Mesenchymal stem cell (in vitro differentiated cells and primary cell): ENCODE measurements around the gene TTC13.
"Not testable (repeated sequence)": the region's sequence is repeated elsewhere in the genome, so short reads cannot be mapped to it uniquely, and the experiment has no call there.

Experiments used
- DNase-seq: peaks from one replicate; pipeline ENCODE4 v3.0.0-alpha.2; 2013
- H2AFZ ChIP-seq: one replicate; pipeline ENCODE4 v1.6.1; 2013; ENCODE audit warnings: low read depth, mild to moderate bottlenecking, control low read depth, inconsistent platforms, low read length, moderate library complexity
- H2AK5ac ChIP-seq: 2 replicates; pipeline ENCODE4 v1.6.1; 2013; ENCODE audit warnings: low read length, moderate library complexity, mild to moderate bottlenecking, inconsistent platforms; ENCODE audit not compliant: severe bottlenecking
- H2BK120ac ChIP-seq: one replicate; pipeline ENCODE4 v1.6.1; 2013; ENCODE audit warnings: low read depth, mild to moderate bottlenecking, inconsistent platforms, low read length, moderate library complexity
- H2BK12ac ChIP-seq, 2 experiments: one replicate each; pipeline ENCODE4 v1.6.1; 2013; ENCODE audit warnings: inconsistent platforms in 2 of 2, low read length in 2 of 2, mild to moderate bottlenecking in 2 of 2, moderate library complexity in 2 of 2, control low read depth in 1 of 2
- H2BK15ac ChIP-seq: one replicate; pipeline ENCODE4 v1.6.1; 2013; ENCODE audit warnings: mild to moderate bottlenecking, low read depth, inconsistent platforms; ENCODE audit not compliant: poor library complexity, severe bottlenecking
- H2BK5ac ChIP-seq: 2 replicates; pipeline ENCODE4 v1.6.1; 2013; ENCODE audit warnings: low read depth, mild to moderate bottlenecking, low read length, control low read depth, inconsistent platforms; ENCODE audit not compliant: poor library complexity, severe bottlenecking
- H3K14ac ChIP-seq, 2 experiments: one replicate each; pipeline ENCODE4 v1.6.1; 2013; ENCODE audit warnings: inconsistent platforms in 2 of 2, low read length in 2 of 2, control low read depth in 1 of 2, mild to moderate bottlenecking in 1 of 2, moderate library complexity in 1 of 2
- H3K18ac ChIP-seq, 2 experiments: one replicate each; pipeline ENCODE4 v1.6.1; 2013; ENCODE audit warnings: inconsistent platforms in 2 of 2, low read length in 2 of 2, control low read depth in 1 of 2, low read depth in 1 of 2, mild to moderate bottlenecking in 1 of 2
- H3K23ac ChIP-seq, 2 experiments: one replicate each; pipeline ENCODE4 v1.6.1; 2013; ENCODE audit warnings: inconsistent platforms in 2 of 2, low read length in 2 of 2, mild to moderate bottlenecking in 2 of 2, moderate library complexity in 2 of 2, control low read depth in 1 of 2
- H3K27ac ChIP-seq: 2 replicates; pipeline ENCODE4 v1.5.1; 2013; ENCODE audit warnings: mild to moderate bottlenecking, moderate library complexity, low read length, control low read depth, inconsistent platforms; ENCODE audit not compliant: poor library complexity, severe bottlenecking
- H3K27me3 ChIP-seq, 2 experiments: 2 replicates each; pipeline versions ENCODE4 v1.6.1 to v1.7.0; 2013; ENCODE audit warnings: low read length in 2 of 2, mild to moderate bottlenecking in 2 of 2, moderate library complexity in 2 of 2, control low read depth in 1 of 2, inconsistent platforms in 1 of 2; ENCODE audit not compliant: control insufficient read depth in 1 of 2, insufficient read depth in 1 of 2
- H3K36me3 ChIP-seq, 2 experiments: 2 replicates each; pipeline versions ENCODE4 v1.6.1 to v1.7.0; 2013; ENCODE audit warnings: low read length in 2 of 2, control low read depth in 1 of 2, inconsistent platforms in 1 of 2, low read depth in 1 of 2, mild to moderate bottlenecking in 1 of 2; ENCODE audit not compliant: insufficient read depth in 2 of 2, control insufficient read depth in 1 of 2
- H3K4ac ChIP-seq, 2 experiments: one replicate each; pipeline ENCODE4 v1.6.1; 2013; ENCODE audit warnings: inconsistent platforms in 2 of 2, low read length in 2 of 2, mild to moderate bottlenecking in 2 of 2, moderate library complexity in 2 of 2, control low read depth in 1 of 2, low read depth in 1 of 2
- H3K4me1 ChIP-seq: 2 replicates; pipeline ENCODE4 v1.6.1; 2013; ENCODE audit warnings: low read depth, low read length, control low read depth; ENCODE audit not compliant: control insufficient read depth, insufficient read depth
- H3K4me2 ChIP-seq: 2 replicates; pipeline ENCODE4 v1.6.1; 2013; ENCODE audit warnings: low read length, mild to moderate bottlenecking, inconsistent platforms; ENCODE audit not compliant: poor library complexity, severe bottlenecking
- H3K4me3 ChIP-seq, 2 experiments: 2 replicates each; pipeline versions ENCODE4 v1.5.1 to v1.7.0; 2013; ENCODE audit warnings: low read length in 2 of 2, mild to moderate bottlenecking in 2 of 2, control low read depth in 1 of 2, low read depth in 1 of 2; ENCODE audit not compliant: insufficient read depth in 1 of 2
- H3K79me1 ChIP-seq: replicated peaks from 2 replicates; pipeline ENCODE4 v1.6.1; 2013; ENCODE audit warnings: mild to moderate bottlenecking, control low read depth, low read length, inconsistent platforms; ENCODE audit not compliant: poor library complexity, severe bottlenecking
- H3K9ac ChIP-seq: 2 replicates; pipeline ENCODE4 v1.7.0; 2013; ENCODE audit warnings: mild to moderate bottlenecking, low read length, moderate library complexity
- H3K9me3 ChIP-seq: 2 replicates; pipeline ENCODE4 v1.7.0; 2013; ENCODE audit warnings: mild to moderate bottlenecking, low read length; ENCODE audit not compliant: control insufficient read depth
- H4K8ac ChIP-seq: one replicate; pipeline ENCODE4 v1.6.1; 2013; ENCODE audit warnings: inconsistent platforms, mild to moderate bottlenecking, low read length, moderate library complexity
- H4K91ac ChIP-seq: one replicate; pipeline ENCODE4 v1.6.1; 2013; ENCODE audit warnings: mild to moderate bottlenecking, low read length, inconsistent platforms
- WGBS: methylation state at CpG from one replicate; pipeline ENCODE4 v1.1.7; 2013; ENCODE audit warnings: mixed read lengths; 5-methylcytosine and 5-hydroxymethylcytosine counted together

TTC13 gene

GRCh38 chr1:231007535-231007934 is 28.9 kb upstream of the TTC13 start:
- not testable (repeated sequence) for H4K91ac ChIP-seq, H3K18ac ChIP-seq, H3K4me2 ChIP-seq, H3K4ac ChIP-seq, H3K27me3 ChIP-seq, H2AFZ ChIP-seq, H2BK120ac ChIP-seq, H2BK15ac ChIP-seq, H2AK5ac ChIP-seq, H3K14ac ChIP-seq, H3K4me1 ChIP-seq, H3K23ac ChIP-seq, H2BK12ac ChIP-seq, H3K27ac ChIP-seq, DNase-seq, H3K36me3 ChIP-seq, H4K8ac ChIP-seq, H3K79me1 ChIP-seq, H3K9ac ChIP-seq, H3K4me3 ChIP-seq, H2BK5ac ChIP-seq
- 25% methylated on average over 1 of the region's 1 CpG for WGBS
- peaks cover 35% of the 10 kb centered on the region for H3K9me3 ChIP-seq

- no peak overlapping the region for H2BK120ac ChIP-seq
- no peak overlapping the region for H2AK5ac ChIP-seq
- no peak overlapping the region for H3K9ac ChIP-seq
- H3K9me3 ChIP-seq: peaks cover 36% of the 10 kb centered on the region
- no peak overlapping the region for H3K23ac ChIP-seq
- H3K36me3 ChIP-seq: peaks cover 45 to 63% of the 10 kb centered on the region in 2 experiments
- H2AFZ ChIP-seq: no peak overlapping the region
- H4K91ac ChIP-seq: no peak overlapping the region
- no peak overlapping the region for H4K8ac ChIP-seq
- H3K4me3 ChIP-seq: no peak overlapping the region
- DNase-seq: no peak
- no peaks in the 10 kb centered on the region for H3K79me1 ChIP-seq
- no peaks in the 10 kb centered on the region for H3K4me1 ChIP-seq
- H3K4me2 ChIP-seq: no peak overlapping the region
- H3K4ac ChIP-seq: no peak overlapping the region
- H2BK12ac ChIP-seq: no peak overlapping the region
- no peak overlapping the region for H3K14ac ChIP-seq
- no peak overlapping the region for H3K27ac ChIP-seq
- H3K18ac ChIP-seq: no peak overlapping the region
- no peak overlapping the region for H2BK5ac ChIP-seq
- H2BK15ac ChIP-seq: no peak overlapping the region
- H3K27me3 ChIP-seq: no peaks in the 10 kb centered on the region
Observed at GRCh38 chr1:231001892-231002291, 23.2 kb upstream of the TTC13 start.

GRCh38 chr1:231000639-231001038 is 22.0 kb upstream of the TTC13 start:
- H3K18ac ChIP-seq: no peak overlapping the region
- H3K4ac ChIP-seq: no peak overlapping the region
- H3K14ac ChIP-seq: no peak overlapping the region
- H4K91ac ChIP-seq: no peak overlapping the region
- H3K36me3 ChIP-seq: peaks cover 48 to 76% of the 10 kb centered on the region in 2 experiments
- H2BK5ac ChIP-seq: no peak overlapping the region
- H2BK12ac ChIP-seq: no peak overlapping the region
- no peaks in the 10 kb centered on the region for H3K27me3 ChIP-seq
- no peak overlapping the region for H3K4me2 ChIP-seq
- H2AK5ac ChIP-seq: no peak overlapping the region
- DNase-seq: no peak
- H3K4me1 ChIP-seq: no peaks in the 10 kb centered on the region
- 97% methylated on average over 1 of the region's 1 CpG for WGBS
- peaks cover 2% of the 10 kb centered on the region for H3K79me1 ChIP-seq
- no peak overlapping the region for H4K8ac ChIP-seq
- H2AFZ ChIP-seq: no peak overlapping the region
- no peak overlapping the region for H2BK15ac ChIP-seq
- no peak overlapping the region for H3K23ac ChIP-seq
- H3K27ac ChIP-seq: no peak overlapping the region
- H2BK120ac ChIP-seq: no peak overlapping the region
- no peak overlapping the region for H3K9ac ChIP-seq
- peaks cover 35% of the 10 kb centered on the region for H3K9me3 ChIP-seq
- no peak overlapping the region for H3K4me3 ChIP-seq

- Histone ChIP-seq H3K9ac (no peak overlapping the region), H2BK5ac (no peak overlapping the region), H3K18ac (no peak overlapping the region), H2BK12ac (no peak overlapping the region), H2AK5ac (no peak overlapping the region), H4K91ac (no peak overlapping the region), H3K27ac (no peak overlapping the region), H3K4me1 (no peaks in the 10 kb centered on the region), H3K4me2 (no peak overlapping the region), H3K14ac (no peak overlapping the region), H4K8ac (no peak overlapping the region), H2BK15ac (no peak overlapping the region), H3K9me3 (peaks cover 33% of the 10 kb centered on the region), H2BK120ac (no peak overlapping the region), H3K23ac (no peak overlapping the region), H3K4ac (no peak overlapping the region), H3K79me1 (peaks cover 2% of the 10 kb centered on the region), H2AFZ (no peak overlapping the region), H3K36me3 (peaks cover 48 to 78% of the 10 kb centered on the region in 2 experiments), H3K27me3 (no peaks in the 10 kb centered on the region), H3K4me3 (no peak overlapping the region)
- DNase-seq: no peak
- WGBS: 100% methylated on average over 1 of the region's 4 CpGs
Observed at GRCh38 chr1:231000201-231000600, 21.5 kb upstream of the TTC13 start.
